Type B pancreatic cell (in vitro differentiated cells): ENCODE measurements around the gene LILRB2. TPM values are rescaled to one million over a fixed set of nuclear protein-coding genes. Genes with fewer than 3 reads are reported as not detected.
"Not testable (repeated sequence)": the region's sequence is repeated elsewhere in the genome, so short reads cannot be mapped to it uniquely, and the experiment has no call there.

Source experiments
- DNase-seq: peaks from one replicate; pipeline ENCODE4 v3.0.0; 2021; ENCODE audit warnings: mixed read lengths; ENCODE audit not compliant: unreplicated experiment; ENCODE audit errors: extremely low spot score
- H3K27ac Mint-ChIP-seq: 2 replicates; pipeline ENCODE4 v1.8.0; 2021; ENCODE audit warnings: mild to moderate bottlenecking, mixed read lengths
- H3K27me3 Mint-ChIP-seq: 2 replicates; pipeline ENCODE4 v1.8.0; 2021; ENCODE audit warnings: mixed read lengths
- H3K36me3 Mint-ChIP-seq: 2 replicates; pipeline ENCODE4 v1.8.0; 2021; ENCODE audit warnings: mixed read lengths
- H3K4me1 Mint-ChIP-seq: one replicate; pipeline ENCODE4 v1.8.0; 2021; ENCODE audit warnings: mixed read lengths; ENCODE audit not compliant: unreplicated experiment
- H3K4me3 Mint-ChIP-seq: 2 replicates; pipeline ENCODE4 v1.8.0; 2021; ENCODE audit warnings: mild to moderate bottlenecking, mixed read lengths
- H3K9me3 Mint-ChIP-seq: 2 replicates; pipeline ENCODE4 v1.8.0; 2021; ENCODE audit warnings: mixed read lengths
- total RNA-seq: library from RNA; stranded (reverse); gene quantifications from 2 replicates; pipeline ENCODE4 v1.2.1, GENCODE V29; 2021; ENCODE audit warnings: low replicate concordance
- TF ChIP-seq, protein P1 (sequence below): fragments of 200-600 bp; sonication (generic); conservative IDR thresholded peaks from 2 replicates; pipeline ENCODE4 v1.5.0; 2021; ENCODE audit warnings: antibody characterized with exemption, mild to moderate bottlenecking

Gene LILRB2
- total RNA-seq, 1 donor from 2014 or later: not detected

DNA sequence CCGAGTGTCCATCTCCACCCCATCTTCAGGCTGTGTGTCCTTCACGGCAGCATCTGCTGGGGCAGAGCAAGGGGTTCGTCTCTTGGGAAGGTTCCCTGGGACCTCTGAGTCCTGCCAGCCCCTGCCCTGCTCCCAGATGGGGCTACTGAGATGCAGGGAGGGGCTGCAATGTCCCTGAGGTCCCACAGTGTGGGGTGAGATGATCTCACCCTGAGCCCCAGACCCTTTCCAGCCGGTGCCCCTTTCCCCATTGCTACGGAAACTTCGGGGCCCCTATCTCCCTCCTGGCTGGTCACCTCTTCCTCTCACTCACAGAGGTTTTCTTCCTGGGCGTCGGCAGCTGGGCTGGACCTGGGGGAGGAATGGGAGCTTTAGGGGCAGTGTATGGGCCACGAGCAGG is 5.0 kb downstream of the LILRB2 start:
- Mint-ChIP-seq H3K36me3 (no peaks in the 10 kb centered on the region), H3K9me3 (no peaks in the 10 kb centered on the region), H3K27me3 (peaks cover 46% of the 10 kb centered on the region), H3K4me1 (no peaks in the 10 kb centered on the region), H3K4me3 (no peak overlapping the region), H3K27ac (no peak overlapping the region)
- TF ChIP-seq, protein P1, sequence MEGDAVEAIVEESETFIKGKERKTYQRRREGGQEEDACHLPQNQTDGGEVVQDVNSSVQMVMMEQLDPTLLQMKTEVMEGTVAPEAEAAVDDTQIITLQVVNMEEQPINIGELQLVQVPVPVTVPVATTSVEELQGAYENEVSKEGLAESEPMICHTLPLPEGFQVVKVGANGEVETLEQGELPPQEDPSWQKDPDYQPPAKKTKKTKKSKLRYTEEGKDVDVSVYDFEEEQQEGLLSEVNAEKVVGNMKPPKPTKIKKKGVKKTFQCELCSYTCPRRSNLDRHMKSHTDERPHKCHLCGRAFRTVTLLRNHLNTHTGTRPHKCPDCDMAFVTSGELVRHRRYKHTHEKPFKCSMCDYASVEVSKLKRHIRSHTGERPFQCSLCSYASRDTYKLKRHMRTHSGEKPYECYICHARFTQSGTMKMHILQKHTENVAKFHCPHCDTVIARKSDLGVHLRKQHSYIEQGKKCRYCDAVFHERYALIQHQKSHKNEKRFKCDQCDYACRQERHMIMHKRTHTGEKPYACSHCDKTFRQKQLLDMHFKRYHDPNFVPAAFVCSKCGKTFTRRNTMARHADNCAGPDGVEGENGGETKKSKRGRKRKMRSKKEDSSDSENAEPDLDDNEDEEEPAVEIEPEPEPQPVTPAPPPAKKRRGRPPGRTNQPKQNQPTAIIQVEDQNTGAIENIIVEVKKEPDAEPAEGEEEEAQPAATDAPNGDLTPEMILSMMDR: no peak
- peak; percentile 56 for DNase-seq

DNA sequence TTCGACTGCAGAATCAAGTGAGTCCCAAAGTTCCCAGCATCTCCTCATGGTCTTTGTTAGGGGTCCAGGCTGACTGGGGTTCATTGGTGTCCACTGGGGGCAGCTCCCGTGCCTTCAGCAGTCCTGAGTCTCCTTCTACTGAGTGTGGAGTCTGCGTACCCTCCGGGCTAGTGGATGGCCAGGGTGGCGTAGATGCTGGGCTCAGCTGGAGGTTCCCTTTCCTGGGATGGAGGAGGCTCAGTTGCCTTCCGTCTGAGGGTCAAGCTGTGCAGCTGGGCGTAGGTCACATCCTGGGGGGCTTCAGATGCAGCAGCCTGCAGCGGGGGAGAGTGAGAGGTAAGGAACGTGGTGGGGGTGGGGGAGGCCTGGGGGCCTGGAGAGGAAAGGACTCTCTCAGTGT is 6.4 kb downstream of the LILRB2 start:
- not testable (repeated sequence) for H3K4me3 Mint-ChIP-seq, H3K27ac Mint-ChIP-seq, DNase-seq, H3K4me1 Mint-ChIP-seq, H3K9me3 Mint-ChIP-seq, H3K36me3 Mint-ChIP-seq
- peaks cover 40% of the 10 kb centered on the region for H3K27me3 Mint-ChIP-seq

DNA sequence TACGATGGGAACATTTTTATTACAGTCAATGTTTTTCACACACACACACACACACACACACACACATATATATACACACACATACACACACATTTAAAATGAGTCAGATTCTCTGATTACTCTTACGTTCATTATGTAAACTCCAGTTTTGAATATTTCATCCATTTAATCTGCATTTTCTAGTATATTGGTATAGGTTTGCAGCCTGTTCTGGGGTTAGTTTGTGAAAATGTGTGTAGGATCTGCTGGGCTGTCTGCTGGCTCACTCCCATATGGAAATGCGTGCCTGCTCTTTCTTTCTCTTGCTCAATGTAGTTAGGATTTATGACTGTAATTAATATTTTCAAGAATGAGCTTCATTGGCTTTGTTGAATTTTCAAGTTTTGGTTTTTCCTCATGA is 7.1 kb downstream of the LILRB2 start:
- Mint-ChIP-seq H3K27ac (no peak overlapping the region), H3K4me3 (no peak overlapping the region), H3K27me3 (peaks cover 38% of the 10 kb centered on the region), H3K36me3 (no peaks in the 10 kb centered on the region), H3K4me1 (no peaks in the 10 kb centered on the region), H3K9me3 (no peaks in the 10 kb centered on the region)
- no peak for DNase-seq
- TF ChIP-seq, protein P1: no peak

DNA sequence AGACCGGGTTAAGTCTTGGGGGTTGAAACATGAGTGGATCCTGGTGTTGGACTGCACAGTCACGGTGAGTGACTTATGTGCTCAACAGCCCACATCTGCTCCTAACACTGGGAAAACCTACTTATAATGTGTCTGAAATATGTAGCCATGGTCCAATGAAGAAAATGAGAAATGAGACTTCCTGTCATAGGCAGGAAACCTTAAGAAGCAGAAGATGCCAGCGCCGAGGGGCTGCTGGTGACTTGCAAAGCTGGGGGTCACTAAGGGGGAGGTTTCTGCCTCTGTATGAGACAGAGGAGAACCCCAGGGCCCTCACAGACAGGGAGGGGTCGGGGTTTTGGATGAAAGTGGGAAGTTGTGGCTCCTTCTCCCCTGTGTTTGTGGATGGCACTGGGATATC is 8.7 kb downstream of the LILRB2 start:
- H3K27me3 Mint-ChIP-seq: peaks cover 44% of the 10 kb centered on the region
- peak; percentile 34 for DNase-seq
- H3K4me3 Mint-ChIP-seq, H3K36me3 Mint-ChIP-seq, H3K9me3 Mint-ChIP-seq, H3K27ac Mint-ChIP-seq, H3K4me1 Mint-ChIP-seq: not testable (repeated sequence)

DNA sequence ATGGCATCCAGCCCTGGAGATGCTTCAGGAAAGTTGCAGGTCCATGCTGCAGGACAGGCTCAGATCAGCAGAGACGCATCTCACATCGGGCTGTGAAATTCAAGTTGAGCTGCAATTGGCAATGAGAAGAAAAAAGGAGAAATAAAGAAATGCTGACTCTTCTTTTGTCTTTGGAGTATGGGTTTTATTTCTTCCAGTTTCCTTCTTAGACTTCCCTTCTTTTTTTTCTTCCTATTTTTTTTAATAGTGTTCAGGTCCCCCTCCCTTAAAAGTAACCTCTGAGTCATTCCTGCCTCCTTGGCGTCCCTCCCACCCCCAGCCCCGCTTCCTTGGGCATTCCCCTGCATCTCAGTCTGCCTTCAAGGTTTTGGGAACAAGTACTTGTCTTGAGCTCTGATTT is 9.3 kb downstream of the LILRB2 start:
- H3K4me1 Mint-ChIP-seq, H3K27ac Mint-ChIP-seq, DNase-seq, H3K4me3 Mint-ChIP-seq, H3K36me3 Mint-ChIP-seq, H3K9me3 Mint-ChIP-seq: not testable (repeated sequence)
- peaks cover 43% of the 10 kb centered on the region for H3K27me3 Mint-ChIP-seq

DNA sequence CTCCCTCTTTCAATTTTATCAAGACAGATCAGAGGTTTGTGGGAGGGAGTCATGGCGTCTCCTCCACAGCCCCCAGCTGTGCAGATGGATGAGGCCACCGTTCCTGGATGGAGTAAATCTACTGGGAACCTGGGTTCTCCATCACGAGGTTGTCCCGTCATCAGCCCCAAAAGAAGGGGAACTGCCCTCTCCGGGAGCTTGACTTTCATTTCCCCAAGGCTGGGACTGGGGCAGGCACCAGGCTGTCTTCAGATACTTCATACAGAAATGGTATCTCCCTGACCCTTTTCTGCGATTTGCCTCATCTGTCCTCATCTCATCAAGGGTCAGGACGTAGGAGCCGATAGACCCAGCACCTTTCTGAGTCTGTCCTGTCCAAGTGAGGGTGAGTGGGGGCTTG is 9.8 kb downstream of the LILRB2 start:
- Mint-ChIP-seq H3K4me1 (no peaks in the 10 kb centered on the region), H3K36me3 (no peaks in the 10 kb centered on the region)

DNA sequence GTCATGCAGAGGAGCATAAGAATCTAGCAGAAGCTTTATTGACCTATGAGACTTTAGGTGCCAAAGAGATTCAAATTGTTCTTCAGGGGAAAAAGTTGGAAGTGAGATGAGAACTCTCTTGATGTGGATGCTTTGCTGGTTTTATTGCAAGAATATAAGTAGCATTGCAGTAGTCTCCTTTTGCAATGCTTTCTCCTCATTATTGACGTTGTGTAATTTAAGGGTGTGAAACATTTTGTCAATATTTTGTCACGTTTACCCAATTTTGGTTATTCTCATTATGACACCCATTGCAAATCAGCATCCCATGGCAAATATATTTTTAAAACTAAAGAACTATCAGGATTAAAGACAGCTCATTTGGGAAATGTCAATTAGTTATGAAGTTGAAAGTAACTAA is 12.0 kb downstream of the LILRB2 start:
- Mint-ChIP-seq H3K36me3 (no peaks in the 10 kb centered on the region), H3K4me3 (no peak overlapping the region), H3K9me3 (no peaks in the 10 kb centered on the region), H3K4me1 (no peaks in the 10 kb centered on the region), H3K27ac (no peak overlapping the region), H3K27me3 (peaks cover 30% of the 10 kb centered on the region)
- no peak for DNase-seq
- TF ChIP-seq, protein P1: no peak

More for the DNA sequence above, 9.8 kb downstream of the LILRB2 start:
- TF ChIP-seq, protein P1: no peak
- Mint-ChIP-seq H3K4me3 (no peak overlapping the region), H3K9me3 (no peaks in the 10 kb centered on the region), H3K27ac (no peak overlapping the region), H3K27me3 (peaks cover 39% of the 10 kb centered on the region)
- DNase-seq: no peak
